Middle frontal gyrus (tissue), 1 donor: ENCODE data around the gene MTA3.
"Not testable (repeated sequence)": the region's sequence is repeated elsewhere in the genome, so short reads cannot be mapped to it uniquely, and the experiment has no call there.

Experiments used
- DNase-seq: peaks from one replicate; pipeline ENCODE4 v3.0.0-alpha.2; 2015; ENCODE audit warnings: low spot score; ENCODE audit errors: extremely low spot score

MTA3 gene

GRCh38 chr2:42567364-42567763 lies 1.1 kb upstream of the MTA3 start:
- no peak for DNase-seq

GRCh38 chr2:42567806-42568400 lies 529 bp upstream of the MTA3 start:
- DNase-seq, result no peak

GRCh38 chr2:42569116-42569711 lies 782 bp downstream of the MTA3 start:
- no peak for DNase-seq

GRCh38 chr2:42569883-42570282 lies 1.5 kb downstream of the MTA3 start:
- no peak for DNase-seq

GRCh38 chr2:42572297-42573081 lies 4.1 kb downstream of the MTA3 start:
- DNase-seq, result no peak

- DNase-seq, result no peak
These were observed 4.8 kb downstream of the MTA3 start for GRCh38 chr2:42573256-42573655.

- no peak for DNase-seq
These were observed 7.1 kb downstream of the MTA3 start for GRCh38 chr2:42575458-42576064.

- no peak for DNase-seq
These were observed 10.2 kb downstream of the MTA3 start for GRCh38 chr2:42578621-42579020.

- DNase-seq, result no peak
These were observed 12.8 kb downstream of the MTA3 start for GRCh38 chr2:42581257-42581656.

GRCh38 chr2:42584628-42585027 lies 16.2 kb downstream of the MTA3 start:
- not testable (repeated sequence) for DNase-seq

- no peak for DNase-seq
These were observed 17.3 kb downstream of the MTA3 start for GRCh38 chr2:42585779-42586178.

- DNase-seq, result no peak
These were observed 19.2 kb downstream of the MTA3 start for GRCh38 chr2:42587526-42588117.

- no peak for DNase-seq
These were observed 19.7 kb downstream of the MTA3 start for GRCh38 chr2:42588121-42588520.

GRCh38 chr2:42590176-42590575 lies 21.7 kb downstream of the MTA3 start:
- DNase-seq, result no peak

- no peak for DNase-seq
These were observed 24.9 kb downstream of the MTA3 start for GRCh38 chr2:42593282-42593681.

- DNase-seq, result no peak
These were observed 30.2 kb downstream of the MTA3 start for GRCh38 chr2:42598656-42599055.

- DNase-seq, result no peak
These were observed 32.6 kb downstream of the MTA3 start for GRCh38 chr2:42601076-42601475.

- no peak for DNase-seq
These were observed 33.9 kb downstream of the MTA3 start for GRCh38 chr2:42602218-42602875.

- no peak for DNase-seq
These were observed 34.4 kb downstream of the MTA3 start for GRCh38 chr2:42602876-42603219.

GRCh38 chr2:42604341-42604867 lies 36.0 kb downstream of the MTA3 start:
- DNase-seq, result not testable (repeated sequence)

GRCh38 chr2:42606166-42606565 lies 37.7 kb downstream of the MTA3 start:
- DNase-seq, result not testable (repeated sequence)
